Adrenal gland (tissue), 5 donors: Measurements from ENCODE around the gene CADM4.

Experiments used
- CTCF ChIP-seq, 6 experiments: fragments of 450-650 bp in 4 of 6; fragments of 200-600 bp in 2 of 6; sonication (generic) in 1 of 6; IDR thresholded peaks; 1 replicate in 5 of 6; 2 replicates in 1 of 6; pipeline versions ENCODE4 v1.5.1 to v1.8.0; 2016 to 2021; ENCODE audit warnings: antibody characterized with exemption in 6 of 6, mild to moderate bottlenecking in 2 of 6, moderate library complexity in 1 of 6
- POLR2A ChIP-seq, 2 donors: fragments of 450-650 bp; IDR thresholded peaks; one replicate each; pipeline ENCODE4 v1.6.1; 2017; ENCODE audit warnings: antibody characterized with exemption in 2 of 2, mild to moderate bottlenecking in 2 of 2, moderate library complexity in 1 of 2
- donor health status: DM: no; HTN: no; CAD: no.

- TF ChIP-seq CTCF (IDR thresholded peaks at IDR 0.05) (no peak), POLR2A (IDR thresholded peaks at IDR 0.05) (no peak)
These were observed 41.0 kb downstream of the CADM4 start for GRCh38 chr19:43598445-43599240.
